SJSA1 (cell line): Measurements from ENCODE around the gene BTAF1. TPM values are rescaled to one million over a fixed set of nuclear protein-coding genes. Genes with fewer than 3 reads are reported as not detected.

Experiments
- DNase-seq, 2 experiments: peaks; one replicate each; pipeline ENCODE4 v3.0.0-alpha.2; 2015 to 2020; ENCODE audit warnings: low spot score in 2 of 2, low read depth in 1 of 2
- H3K27ac ChIP-seq: fragments of 250-450 bp; sonication (Bioruptor Pico); 2 replicates; pipeline ENCODE4 v1.5.1; 2020; ENCODE audit warnings: mild to moderate bottlenecking, moderate library complexity
- H3K27me3 ChIP-seq: fragments of 250-450 bp; sonication (Bioruptor Pico); replicated peaks from 2 replicates; pipeline ENCODE4 v1.5.1; 2020; ENCODE audit warnings: mild to moderate bottlenecking, moderate library complexity
- H3K36me3 ChIP-seq: fragments of 250-450 bp; sonication (Bioruptor Pico); 2 replicates; pipeline ENCODE4 v1.5.1; 2020; ENCODE audit warnings: mild to moderate bottlenecking
- H3K4me1 ChIP-seq: fragments of 250-450 bp; sonication (Bioruptor Pico); replicated peaks from 2 replicates; pipeline ENCODE4 v1.6.1; 2021; ENCODE audit warnings: mild to moderate bottlenecking
- H3K4me3 ChIP-seq: fragments of 250-450 bp; sonication (Bioruptor Pico); 2 replicates; pipeline ENCODE4 v1.5.1; 2020; ENCODE audit warnings: mild to moderate bottlenecking
- H3K9me3 ChIP-seq: fragments of 250-450 bp; sonication (Bioruptor Pico); replicated peaks from 2 replicates; pipeline ENCODE4 v1.5.1; 2020; ENCODE audit warnings: mild to moderate bottlenecking
- total RNA-seq: library from RNA; depleted of rRNA; stranded (reverse); fragments of >200 nt; shearing (Covaris generic); gene quantifications from 2 replicates; pipeline ENCODE4 v1.2.3, GENCODE V29; 2014

Gene BTAF1
- total RNA-seq, 1 experiment from 2014 or later: 36.1 TPM

DNA sequence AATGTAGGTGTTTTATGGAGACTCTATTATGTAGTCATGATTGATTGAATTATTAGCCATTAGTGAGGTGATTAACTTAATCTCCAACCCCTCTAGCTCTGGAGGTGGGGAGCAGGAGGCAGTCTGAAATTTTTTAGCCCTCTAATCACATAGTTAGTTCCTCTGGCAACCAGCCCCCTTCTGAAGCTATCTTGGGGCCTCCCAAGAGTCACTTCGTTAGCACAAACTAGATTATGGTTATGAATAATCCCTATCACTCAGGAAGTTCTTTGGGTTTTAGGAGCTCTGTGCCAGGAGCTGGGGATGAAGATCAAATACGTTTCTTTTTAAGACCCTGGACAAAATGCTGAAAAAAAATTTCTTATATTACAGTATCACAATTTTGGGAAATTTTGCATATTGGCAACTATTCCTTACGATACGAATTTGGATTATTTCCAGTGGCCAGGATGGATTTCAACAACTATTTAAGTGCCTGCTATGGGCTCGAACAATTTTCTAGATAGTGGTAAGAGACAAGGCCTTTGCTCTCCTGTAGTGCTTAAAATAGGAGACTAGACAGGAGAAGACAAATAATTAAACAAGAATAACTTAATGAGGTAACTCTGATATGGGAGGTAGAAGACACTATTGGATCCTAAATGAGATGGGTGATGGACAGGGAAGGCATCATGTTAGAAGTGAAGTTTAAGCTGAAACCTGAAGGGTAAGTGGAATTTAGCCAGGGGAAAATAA, 52.9 kb downstream of the BTAF1 start:
- Histone ChIP-seq H3K4me3 (no peak overlapping the region), H3K4me1 (no peaks in the 10 kb centered on the region), H3K36me3 (peaks cover 29% of the 10 kb centered on the region), H3K27me3 (no peaks in the 10 kb centered on the region), H3K27ac (no peak overlapping the region), H3K9me3 (no peaks in the 10 kb centered on the region)
- DNase-seq: no peak

DNA sequence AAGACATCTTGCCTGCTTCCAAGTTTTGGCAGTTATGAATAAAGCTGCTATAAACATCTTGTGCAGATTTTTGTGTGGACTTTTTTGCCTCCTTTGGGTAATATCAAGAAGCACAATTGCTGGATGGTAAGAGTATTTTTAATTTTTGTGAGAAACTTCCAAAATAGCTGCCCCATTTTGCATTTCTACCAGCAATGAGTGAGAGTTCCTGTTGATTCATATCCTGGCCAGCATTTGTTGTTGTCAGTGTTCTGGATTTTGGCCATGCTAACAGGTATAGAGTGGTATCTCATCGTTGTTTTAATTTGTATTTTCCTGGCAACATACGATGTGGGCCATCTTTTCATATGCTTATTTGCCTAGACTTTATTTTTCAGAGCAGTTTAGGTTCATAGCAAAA, 53.9 kb downstream of the BTAF1 start:
- H3K27me3 ChIP-seq: no peaks in the 10 kb centered on the region
- DNase-seq: no peak
- no peak overlapping the region for H3K4me3 ChIP-seq
- no peak overlapping the region for H3K27ac ChIP-seq
- peaks cover 34% of the 10 kb centered on the region for H3K36me3 ChIP-seq
- H3K4me1 ChIP-seq: no peaks in the 10 kb centered on the region
- no peaks in the 10 kb centered on the region for H3K9me3 ChIP-seq

DNA sequence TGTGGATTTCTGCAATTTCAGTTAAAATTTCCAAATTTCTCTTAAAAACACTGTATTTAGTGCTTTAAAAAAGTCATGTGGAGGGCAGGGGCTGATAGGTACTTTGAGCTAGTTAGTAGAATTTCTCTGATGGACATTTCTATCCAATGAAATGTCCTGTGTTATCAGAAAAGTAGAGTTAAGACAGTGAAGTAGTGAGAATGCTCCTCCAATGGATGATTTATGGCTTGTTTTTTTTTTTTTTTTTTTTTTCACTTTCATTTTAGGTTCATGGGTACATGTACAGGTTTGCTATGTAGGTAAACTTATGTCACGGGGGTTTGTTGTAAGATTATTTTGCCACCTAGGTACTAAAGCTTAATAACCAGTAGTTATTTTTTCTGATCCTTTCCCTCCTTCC, 55.0 kb downstream of the BTAF1 start:
- Histone ChIP-seq H3K9me3 (no peaks in the 10 kb centered on the region), H3K27ac (no peak overlapping the region), H3K27me3 (no peaks in the 10 kb centered on the region), H3K4me3 (no peak overlapping the region), H3K4me1 (no peaks in the 10 kb centered on the region), H3K36me3 (peaks cover 44% of the 10 kb centered on the region)
- no peak for DNase-seq

DNA sequence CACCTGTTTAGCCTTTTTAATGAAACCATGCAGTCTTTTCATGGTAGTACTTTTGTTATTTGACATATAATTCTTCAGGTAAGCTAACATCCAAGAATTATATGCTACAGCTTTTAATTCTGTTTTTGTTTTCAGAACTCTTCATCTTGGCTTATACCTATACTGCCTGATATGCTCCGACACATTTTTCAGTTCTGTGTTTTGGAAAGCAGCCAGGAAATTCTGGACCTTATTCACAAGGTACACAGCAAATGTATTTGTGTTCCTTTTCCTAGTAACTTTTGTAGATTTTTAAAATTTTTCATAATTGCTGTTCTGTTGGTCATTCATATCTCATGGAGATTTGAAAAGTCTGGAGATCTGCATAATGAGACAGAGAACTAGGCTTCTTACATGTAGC, 56.7 kb downstream of the BTAF1 start:
- Histone ChIP-seq H3K27me3 (no peaks in the 10 kb centered on the region), H3K9me3 (no peaks in the 10 kb centered on the region), H3K27ac (no peak overlapping the region), H3K4me3 (no peak overlapping the region), H3K4me1 (no peaks in the 10 kb centered on the region), H3K36me3 (peaks cover 52% of the 10 kb centered on the region)
- no peak for DNase-seq

DNA sequence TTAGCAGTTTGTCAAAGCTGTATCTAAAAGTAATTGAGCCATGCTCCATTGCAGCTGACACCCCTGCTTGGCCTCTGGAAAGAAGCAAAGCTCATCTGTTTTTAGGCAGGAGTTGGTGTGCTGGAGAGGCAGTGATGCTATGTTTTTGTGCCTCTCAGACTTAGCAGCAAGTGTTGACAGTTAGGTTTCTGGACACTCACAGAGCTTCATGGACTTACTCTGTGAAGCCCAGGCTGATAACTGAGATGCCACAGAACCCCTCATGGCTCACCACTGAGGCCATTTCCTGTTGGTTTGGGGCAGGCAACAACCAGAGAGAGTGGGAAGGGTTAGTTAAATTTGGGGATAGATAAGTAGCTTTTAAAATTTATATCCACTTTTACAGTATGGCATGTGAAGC, 59.8 kb downstream of the BTAF1 start:
- no peak for DNase-seq

DNA sequence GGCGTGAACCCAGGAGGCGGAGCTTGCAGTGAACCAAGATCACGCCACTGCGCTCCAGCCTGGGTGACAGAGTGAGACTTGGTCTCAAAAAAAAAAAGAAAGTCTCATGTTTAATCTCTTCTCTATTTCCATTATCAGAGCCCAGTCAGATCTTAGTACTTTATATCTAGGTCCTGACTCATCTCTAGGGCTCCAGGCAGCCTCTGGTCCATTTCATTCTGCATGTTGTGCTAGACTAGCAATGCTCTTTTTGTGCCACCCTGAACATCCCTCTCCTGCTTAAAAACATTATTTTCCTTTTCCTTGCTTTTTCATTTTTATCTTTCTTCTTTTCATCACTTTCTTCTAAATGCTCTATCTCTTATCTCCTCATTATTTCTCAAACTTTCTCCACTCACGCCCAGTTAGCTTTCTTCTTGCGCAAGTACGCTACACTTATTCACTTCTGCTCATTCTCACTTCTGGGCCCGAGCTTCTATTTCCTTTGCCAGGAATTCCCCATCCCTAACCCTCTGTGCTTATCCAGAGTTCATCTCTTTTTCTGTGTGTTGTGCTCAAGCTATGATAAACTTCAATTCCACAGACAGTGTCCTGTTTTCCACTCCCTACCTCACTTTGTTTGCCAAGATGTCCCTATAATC, 63.9 kb downstream of the BTAF1 start:
- H3K27ac ChIP-seq: no peak overlapping the region
- DNase-seq: no peak
- no peak overlapping the region for H3K4me3 ChIP-seq
- peaks cover 51% of the 10 kb centered on the region for H3K36me3 ChIP-seq
- H3K27me3 ChIP-seq: no peaks in the 10 kb centered on the region
- no peaks in the 10 kb centered on the region for H3K4me1 ChIP-seq
- H3K9me3 ChIP-seq: no peaks in the 10 kb centered on the region

More for the DNA sequence above, 59.8 kb downstream of the BTAF1 start:
- H3K27me3 ChIP-seq: no peaks in the 10 kb centered on the region
- H3K9me3 ChIP-seq: no peaks in the 10 kb centered on the region
- H3K36me3 ChIP-seq: peaks cover 41% of the 10 kb centered on the region
- no peak overlapping the region for H3K4me3 ChIP-seq
- H3K27ac ChIP-seq: no peak overlapping the region
- no peaks in the 10 kb centered on the region for H3K4me1 ChIP-seq

DNA sequence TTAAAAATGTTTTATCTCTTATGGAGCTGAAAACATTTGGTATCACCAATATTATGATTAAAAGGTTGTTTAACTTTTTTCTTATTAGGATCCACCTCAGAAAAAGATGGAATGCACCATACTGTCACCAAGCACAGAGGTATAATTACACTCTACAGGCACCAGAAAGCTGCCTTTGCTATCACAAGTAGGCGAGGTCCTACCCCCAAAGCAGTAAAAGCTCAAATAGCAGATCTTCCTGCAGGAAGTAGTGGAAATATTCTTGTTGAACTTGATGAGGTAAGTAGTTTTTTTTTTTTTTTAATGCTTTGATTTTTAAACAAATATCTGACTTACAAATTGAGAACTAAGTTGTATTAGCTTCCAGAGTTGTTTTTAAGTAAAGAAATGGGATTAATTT, 68.5 kb downstream of the BTAF1 start:
- Histone ChIP-seq H3K4me3 (no peak overlapping the region), H3K36me3 (peaks cover 58% of the 10 kb centered on the region), H3K27ac (no peak overlapping the region), H3K27me3 (no peaks in the 10 kb centered on the region), H3K4me1 (no peaks in the 10 kb centered on the region), H3K9me3 (no peaks in the 10 kb centered on the region)
- DNase-seq: no peak

DNA sequence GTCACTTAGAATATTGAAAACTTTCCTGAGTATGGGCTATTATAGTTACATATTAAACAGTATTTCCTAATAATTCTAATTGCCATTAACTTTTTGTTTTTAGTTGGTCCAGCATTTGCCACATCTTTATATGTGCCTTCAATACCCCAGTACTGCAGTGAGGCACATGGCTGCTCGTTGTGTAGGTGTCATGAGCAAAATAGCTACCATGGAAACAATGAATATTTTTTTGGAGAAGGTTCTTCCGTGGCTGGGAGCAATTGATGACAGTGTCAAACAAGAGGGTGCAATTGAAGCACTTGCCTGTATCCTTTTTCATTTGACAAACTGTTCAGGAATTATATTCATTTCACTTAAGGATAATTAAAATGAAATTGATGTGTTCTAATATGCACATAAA, 72.7 kb downstream of the BTAF1 start:
- Histone ChIP-seq H3K4me3 (no peak overlapping the region), H3K9me3 (no peaks in the 10 kb centered on the region), H3K36me3 (peaks cover 73% of the 10 kb centered on the region), H3K27ac (no peak overlapping the region), H3K27me3 (no peaks in the 10 kb centered on the region), H3K4me1 (no peaks in the 10 kb centered on the region)
- DNase-seq: no peak

DNA sequence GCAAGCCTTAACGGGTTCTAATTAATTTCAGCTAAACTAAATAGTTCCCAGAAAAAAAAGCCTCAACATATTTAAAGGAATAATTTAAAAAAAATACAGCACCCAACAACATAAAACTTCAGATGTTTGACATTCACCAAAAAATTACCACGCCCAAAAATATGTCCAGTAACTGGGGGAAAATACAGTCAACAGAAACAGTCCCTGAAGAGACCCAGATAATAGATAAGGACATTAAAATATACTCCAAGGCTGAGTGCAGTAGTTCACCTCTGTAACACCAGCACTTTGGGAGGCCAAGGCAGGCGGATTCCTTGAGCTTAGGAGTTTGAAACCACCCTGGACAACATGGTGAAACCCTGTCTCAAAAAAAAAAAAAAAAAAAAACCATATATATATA, 78.0 kb downstream of the BTAF1 start:
- Histone ChIP-seq H3K4me3 (no peak overlapping the region), H3K27ac (no peak overlapping the region), H3K27me3 (no peaks in the 10 kb centered on the region), H3K36me3 (peaks cover 46% of the 10 kb centered on the region), H3K4me1 (no peaks in the 10 kb centered on the region), H3K9me3 (no peaks in the 10 kb centered on the region)
- no peak for DNase-seq

DNA sequence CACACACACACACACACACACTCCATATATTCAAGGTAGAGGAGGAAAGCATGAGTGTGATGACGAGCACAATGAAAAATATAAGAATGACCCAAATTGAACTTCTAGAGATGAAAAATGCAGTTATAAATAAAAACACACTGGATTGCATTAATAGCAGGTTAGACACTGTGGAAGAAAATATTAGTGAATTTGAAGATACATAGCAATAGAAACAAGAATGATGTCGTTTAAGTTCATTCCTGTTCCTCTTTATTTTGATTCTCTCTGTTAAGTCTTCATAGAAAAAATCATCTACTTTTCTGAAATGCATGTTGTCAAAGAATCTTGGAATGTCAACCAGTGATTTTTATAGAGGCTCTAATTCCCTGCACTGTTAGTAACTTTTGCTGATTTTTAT, 78.4 kb downstream of the BTAF1 start:
- no peaks in the 10 kb centered on the region for H3K4me1 ChIP-seq
- H3K9me3 ChIP-seq: no peaks in the 10 kb centered on the region
- no peak overlapping the region for H3K27ac ChIP-seq
- DNase-seq: no peak
- H3K36me3 ChIP-seq: peaks cover 45% of the 10 kb centered on the region
- no peaks in the 10 kb centered on the region for H3K27me3 ChIP-seq
- no peak overlapping the region for H3K4me3 ChIP-seq

DNA sequence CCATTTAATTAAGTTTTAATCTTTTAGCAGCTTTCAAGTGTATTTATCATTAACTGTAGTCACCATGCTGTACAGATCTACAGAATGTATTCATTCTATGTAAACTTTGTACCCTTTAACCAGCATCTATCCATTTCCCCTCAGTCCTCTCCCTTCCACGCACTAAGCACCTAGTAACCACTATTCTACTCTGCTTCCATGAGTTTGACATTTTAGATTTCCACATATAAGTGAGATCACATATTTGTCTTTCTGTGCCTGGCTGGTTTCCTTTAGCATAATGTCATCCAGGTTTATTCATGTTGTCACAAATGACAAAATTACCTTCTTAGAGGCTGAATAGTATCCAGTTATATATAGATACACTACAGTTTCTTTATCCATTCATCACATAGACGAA, 79.7 kb downstream of the BTAF1 start:
- no peak for DNase-seq
- Histone ChIP-seq H3K9me3 (no peaks in the 10 kb centered on the region), H3K36me3 (peaks cover 42% of the 10 kb centered on the region), H3K27ac (no peak overlapping the region), H3K4me3 (no peak overlapping the region), H3K27me3 (no peaks in the 10 kb centered on the region), H3K4me1 (no peaks in the 10 kb centered on the region)

DNA sequence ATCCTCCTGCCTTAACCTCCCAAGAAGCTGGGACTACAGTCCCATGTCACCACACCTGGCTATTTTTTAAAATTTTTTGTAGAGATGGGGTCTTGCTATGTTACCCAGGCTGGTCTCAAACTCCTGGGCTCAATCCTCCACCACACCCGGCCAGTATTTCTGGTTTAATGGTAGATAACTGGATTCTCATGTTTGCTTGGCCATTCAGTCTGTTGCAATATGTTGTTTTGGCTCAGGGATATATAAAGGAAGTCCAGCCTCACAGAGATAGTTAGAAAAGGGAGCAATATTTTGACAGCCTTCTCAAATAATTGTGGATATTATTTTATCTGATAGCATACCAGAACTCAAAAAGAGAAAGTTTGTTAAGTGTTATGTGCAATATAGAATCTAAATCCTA, 82.4 kb downstream of the BTAF1 start:
- H3K27me3 ChIP-seq: no peaks in the 10 kb centered on the region
- H3K9me3 ChIP-seq: no peaks in the 10 kb centered on the region
- no peak for DNase-seq
- H3K36me3 ChIP-seq: peaks cover 47% of the 10 kb centered on the region
- no peak overlapping the region for H3K27ac ChIP-seq
- no peaks in the 10 kb centered on the region for H3K4me1 ChIP-seq
- no peak overlapping the region for H3K4me3 ChIP-seq

DNA sequence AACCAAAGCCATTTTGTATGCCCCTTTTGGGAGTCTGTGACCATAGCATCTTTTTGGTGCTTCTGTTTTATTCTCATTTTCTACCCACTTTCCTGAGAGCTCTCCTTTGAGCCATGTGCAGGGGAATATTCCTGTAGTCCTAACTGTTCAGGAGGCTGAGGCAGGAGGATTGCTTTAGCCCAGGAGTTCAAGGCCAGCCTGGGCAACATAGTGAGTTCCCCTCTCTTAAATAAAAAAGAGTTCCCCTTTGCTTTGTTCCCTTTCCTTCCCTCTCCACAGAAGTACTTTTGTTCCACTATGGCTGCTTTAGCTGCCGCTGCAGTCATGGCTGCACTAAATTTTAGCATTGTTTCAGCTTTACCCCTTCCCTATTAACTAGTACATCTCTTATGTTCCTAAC, 85.9 kb downstream of the BTAF1 start:
- Histone ChIP-seq H3K27ac (no peak overlapping the region), H3K4me3 (no peak overlapping the region), H3K27me3 (no peaks in the 10 kb centered on the region), H3K4me1 (peaks cover 4% of the 10 kb centered on the region; the same call in 1 of the 2 replicates), H3K9me3 (no peaks in the 10 kb centered on the region), H3K36me3 (peaks cover 54% of the 10 kb centered on the region)
- no peak for DNase-seq

DNA sequence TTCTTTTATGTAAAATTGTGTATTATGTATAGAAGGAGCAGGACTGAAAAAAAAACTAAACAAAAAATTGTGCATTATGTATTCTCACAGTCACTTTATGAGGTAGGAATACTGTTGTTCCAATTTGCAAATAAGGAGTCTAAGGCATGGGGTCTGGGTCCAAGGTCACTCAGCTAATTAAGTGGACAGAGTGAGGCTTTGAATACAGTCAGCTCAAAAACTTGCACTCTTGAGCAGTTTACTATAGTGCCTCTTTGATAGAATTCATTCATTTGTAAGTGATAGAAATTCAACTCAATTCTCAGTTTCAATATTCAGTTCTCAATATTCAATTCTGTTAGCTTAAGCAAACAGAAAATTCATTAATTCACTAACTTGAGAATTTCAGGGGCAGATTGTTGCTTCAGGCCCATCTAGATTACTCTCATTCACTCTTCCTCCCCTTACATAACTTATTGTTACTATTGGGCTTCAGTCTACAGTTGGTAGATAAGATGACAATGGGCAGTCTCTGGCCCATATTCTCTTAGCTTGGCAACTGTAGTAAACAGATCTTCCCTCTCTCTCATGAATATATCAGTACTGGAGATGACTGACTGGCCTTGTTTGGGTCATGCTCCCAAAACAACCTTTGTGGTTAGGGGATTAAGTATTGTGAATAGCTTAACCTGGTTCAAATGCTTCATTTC, 86.6 kb downstream of the BTAF1 start:
- H3K4me1 ChIP-seq: peaks cover 4% of the 10 kb centered on the region; the same call in 1 of the 2 replicates
- no peak overlapping the region for H3K27ac ChIP-seq
- H3K4me3 ChIP-seq: no peak overlapping the region
- no peak for DNase-seq
- H3K36me3 ChIP-seq: peaks cover 61% of the 10 kb centered on the region
- no peaks in the 10 kb centered on the region for H3K9me3 ChIP-seq
- H3K27me3 ChIP-seq: no peaks in the 10 kb centered on the region
